ENCODE results near the gene UBE4B. TPM values are rescaled to one million over a fixed set of nuclear protein-coding genes. Genes with fewer than 3 reads are reported as not detected.

Gene UBE4B
- total and polyA plus RNA-seq, 2 donors (not counting 1 experiment from before 2014, with no cell fraction given) = 21.7 to 57.5 TPM

DNA sequence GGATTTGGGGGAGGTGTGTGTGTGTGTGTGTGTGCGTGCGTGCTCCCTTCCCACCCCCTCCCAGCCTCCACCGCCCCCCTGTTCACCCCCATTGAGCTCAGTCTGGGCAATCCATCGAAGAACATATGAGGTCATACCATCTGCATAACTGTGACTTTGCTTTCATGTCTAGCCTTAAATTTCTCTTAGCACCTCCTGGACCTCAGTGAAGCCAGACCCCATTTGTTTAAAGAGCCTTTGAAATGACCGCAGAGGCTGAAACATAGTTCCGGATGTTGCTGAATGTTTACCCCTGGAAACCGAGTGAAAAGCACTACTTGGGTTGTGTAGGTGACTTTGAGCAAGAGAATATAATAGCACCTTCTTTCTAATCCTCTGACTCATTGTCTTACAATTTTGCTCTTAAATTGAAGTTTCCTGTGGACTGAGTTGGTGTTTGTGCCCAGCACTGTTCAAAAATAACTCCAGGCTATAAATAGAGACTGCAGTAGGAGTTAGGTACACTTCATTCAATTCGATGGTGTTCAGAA, 75.4 kb downstream of the UBE4B start:
- WGBS (ENCODE audit: insufficient coverage) = 100% methylated on average over 1 of the region's 8 CpGs
- no peaks in the 10 kb centered on the region for H3K27me3 Mint-ChIP-seq
- no peaks in the 10 kb centered on the region for H3K27me3 ChIP-seq (replicated peaks in 1 of 4; ENCODE audit: control extremely low read depth in 1 of 4, control insufficient read depth in 3 of 4, insufficient read depth in 4 of 4, low read length in 3 of 4)

DNA sequence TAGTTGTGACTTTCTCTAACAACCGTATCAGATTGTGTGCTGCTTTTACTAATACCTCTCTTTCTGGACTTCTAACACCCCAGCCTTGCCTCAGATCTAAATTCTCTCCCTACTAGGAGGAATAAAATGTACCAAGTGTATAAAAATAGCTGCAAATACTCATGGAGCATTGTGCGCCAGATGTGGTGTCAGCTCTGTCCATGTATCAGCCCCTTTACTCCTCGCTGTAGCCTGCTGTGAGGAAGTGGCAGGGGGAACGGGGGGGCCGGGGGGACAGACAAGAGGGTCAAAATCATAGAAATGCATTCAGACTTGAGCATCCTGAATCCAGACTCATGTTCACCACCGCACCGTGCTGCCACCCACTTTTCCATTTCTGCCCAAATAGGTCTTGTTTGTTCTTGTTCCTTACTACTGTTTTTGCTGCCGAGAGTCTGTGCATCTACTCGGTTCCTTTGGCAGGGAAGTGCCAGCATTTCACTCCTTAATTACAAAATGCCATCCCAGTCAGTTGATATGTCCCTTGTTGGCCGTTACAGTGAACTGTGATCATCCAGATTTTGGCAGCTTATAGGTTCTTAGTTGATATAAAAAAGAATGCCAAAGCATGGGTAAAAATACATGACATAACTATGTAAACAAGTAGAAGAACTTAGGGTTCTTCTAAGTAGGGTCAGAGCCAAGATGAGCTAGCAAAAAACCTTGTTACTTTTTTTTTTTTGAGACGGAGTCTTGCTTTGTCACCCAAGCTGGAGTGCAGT, 76.4 kb downstream of the UBE4B start:
- H3K4me3 Mint-ChIP-seq = no peak overlapping the region
- no peak for TF ChIP-seq EZH2 (IDR thresholded peaks at IDR 0.05; ENCODE audit: borderline replicate concordance, insufficient read depth, low read depth, low read length, poor library complexity, severe bottlenecking)
- TF ChIP-seq, protein P1, sequence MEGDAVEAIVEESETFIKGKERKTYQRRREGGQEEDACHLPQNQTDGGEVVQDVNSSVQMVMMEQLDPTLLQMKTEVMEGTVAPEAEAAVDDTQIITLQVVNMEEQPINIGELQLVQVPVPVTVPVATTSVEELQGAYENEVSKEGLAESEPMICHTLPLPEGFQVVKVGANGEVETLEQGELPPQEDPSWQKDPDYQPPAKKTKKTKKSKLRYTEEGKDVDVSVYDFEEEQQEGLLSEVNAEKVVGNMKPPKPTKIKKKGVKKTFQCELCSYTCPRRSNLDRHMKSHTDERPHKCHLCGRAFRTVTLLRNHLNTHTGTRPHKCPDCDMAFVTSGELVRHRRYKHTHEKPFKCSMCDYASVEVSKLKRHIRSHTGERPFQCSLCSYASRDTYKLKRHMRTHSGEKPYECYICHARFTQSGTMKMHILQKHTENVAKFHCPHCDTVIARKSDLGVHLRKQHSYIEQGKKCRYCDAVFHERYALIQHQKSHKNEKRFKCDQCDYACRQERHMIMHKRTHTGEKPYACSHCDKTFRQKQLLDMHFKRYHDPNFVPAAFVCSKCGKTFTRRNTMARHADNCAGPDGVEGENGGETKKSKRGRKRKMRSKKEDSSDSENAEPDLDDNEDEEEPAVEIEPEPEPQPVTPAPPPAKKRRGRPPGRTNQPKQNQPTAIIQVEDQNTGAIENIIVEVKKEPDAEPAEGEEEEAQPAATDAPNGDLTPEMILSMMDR (IDR thresholded peaks at IDR 0.05) = no peak
- H3K4me1 ChIP-seq (ENCODE audit: control insufficient read depth in 2 of 2, insufficient read depth in 2 of 2, low read length in 2 of 2) = no peaks in the 10 kb centered on the region
- H3K27me3 ChIP-seq (replicated peaks in 1 of 4; ENCODE audit: control extremely low read depth in 1 of 4, control insufficient read depth in 3 of 4, insufficient read depth in 4 of 4, low read length in 3 of 4) = no peaks in the 10 kb centered on the region
- POLR2A ChIA-PET = no interaction called here
- WGBS (ENCODE audit: insufficient coverage) = 96% methylated on average over 9 of the region's 11 CpGs
- CTCF ChIA-PET = no interaction called here
- ATAC-seq (ENCODE audit: low read depth) (no peak), DNase-seq (no peak)
- H3K4me1 Mint-ChIP-seq = no peaks in the 10 kb centered on the region
- H3K4me2 ChIP-seq (replicated peaks; ENCODE audit: low read depth, low read length, poor library complexity, severe bottlenecking) = no peak overlapping the region
- H3K36me3 ChIP-seq (replicated peaks in 1 of 2; ENCODE audit: control extremely low read depth in 1 of 2, control insufficient read depth in 1 of 2, extremely low read depth in 1 of 2, insufficient read depth in 2 of 2, low read length in 1 of 2) = peaks cover 16 to 62% of the 10 kb centered on the region in 2 experiments
- H2AFZ ChIP-seq (ENCODE audit: insufficient read depth, low read depth, low read length, poor library complexity, severe bottlenecking) = no peak overlapping the region
- H3K9ac ChIP-seq (ENCODE audit: low read length) = no peak overlapping the region
- no peak overlapping the region for H3K27ac ChIP-seq (ENCODE audit: low read length in 2 of 2)
- H3K79me2 ChIP-seq (ENCODE audit: control insufficient read depth, insufficient read depth, low read length) = peaks cover 5% of the 10 kb centered on the region
- H3K9me3 ChIP-seq (ENCODE audit: control extremely low read depth in 1 of 3, control insufficient read depth in 2 of 3, insufficient read depth in 1 of 3, low read length in 2 of 3) = no peaks in the 10 kb centered on the region
- no peaks in the 10 kb centered on the region for H3K9me3 Mint-ChIP-seq (ENCODE audit: insufficient read depth)
- H3K27ac Mint-ChIP-seq = no peak overlapping the region
- intact Hi-C loops (cut with micrococcal nuclease) = no loop called here
- no peak overlapping the region for H3K4me3 ChIP-seq (ENCODE audit: control extremely low read depth in 1 of 5, extremely low read depth in 1 of 5, insufficient read depth in 1 of 5, low read depth in 2 of 5, low read length in 4 of 5)
- no peaks in the 10 kb centered on the region for H3K27me3 Mint-ChIP-seq
- H4K20me1 ChIP-seq (ENCODE audit: control insufficient read depth, insufficient read depth, low read length, poor library complexity, severe bottlenecking) = no peaks in the 10 kb centered on the region

More for the DNA sequence above, 75.4 kb downstream of the UBE4B start:
- Histone ChIP-seq H3K79me2 (ENCODE audit: control insufficient read depth, insufficient read depth, low read length) (peaks cover 5% of the 10 kb centered on the region), H3K9ac (ENCODE audit: low read length) (no peak overlapping the region), H3K4me1 (ENCODE audit: control insufficient read depth in 2 of 2, insufficient read depth in 2 of 2, low read length in 2 of 2) (no peaks in the 10 kb centered on the region), H3K9me3 (ENCODE audit: control extremely low read depth in 1 of 3, control insufficient read depth in 2 of 3, insufficient read depth in 1 of 3, low read length in 2 of 3) (no peaks in the 10 kb centered on the region), H4K20me1 (ENCODE audit: control insufficient read depth, insufficient read depth, low read length, poor library complexity, severe bottlenecking) (no peaks in the 10 kb centered on the region), H3K36me3 (replicated peaks in 1 of 2; ENCODE audit: control extremely low read depth in 1 of 2, control insufficient read depth in 1 of 2, extremely low read depth in 1 of 2, insufficient read depth in 2 of 2, low read length in 1 of 2) (peaks cover 18 to 64% of the 10 kb centered on the region in 2 experiments), H3K4me3 (ENCODE audit: control extremely low read depth in 1 of 5, extremely low read depth in 1 of 5, insufficient read depth in 1 of 5, low read depth in 2 of 5, low read length in 4 of 5) (no peak overlapping the region), H3K27ac (ENCODE audit: low read length in 2 of 2) (no peak overlapping the region), H3K4me2 (replicated peaks; ENCODE audit: low read depth, low read length, poor library complexity, severe bottlenecking) (no peak overlapping the region), H2AFZ (ENCODE audit: insufficient read depth, low read depth, low read length, poor library complexity, severe bottlenecking) (no peak overlapping the region)
- no peak overlapping the region for H3K4me3 Mint-ChIP-seq
- ChIA-PET POLR2A (no interaction called here), CTCF (no interaction called here)
- TF ChIP-seq, protein P1 (IDR thresholded peaks at IDR 0.05) = no peak
- no peak overlapping the region for H3K27ac Mint-ChIP-seq
- no peaks in the 10 kb centered on the region for H3K4me1 Mint-ChIP-seq
- ATAC-seq (ENCODE audit: low read depth) (no peak), DNase-seq (no peak)
- no peaks in the 10 kb centered on the region for H3K9me3 Mint-ChIP-seq (ENCODE audit: insufficient read depth)
- intact Hi-C loops (cut with micrococcal nuclease) = no loop called here

Data from B cell (primary cell).